Right forelimb (tissue), 1 donor: ENCODE data around the gene CCNB1IP1.
A peak's percentile ranks its signal among the peaks of the same experiment; 100 is the strongest.
"Not testable (repeated sequence)": the region's sequence is repeated elsewhere in the genome, so short reads cannot be mapped to it uniquely, and the experiment has no call there.

Source experiments
- DNase-seq: peaks from one replicate; pipeline ENCODE4 v3.0.0-alpha.2; 2018

CCNB1IP1 gene

GRCh38 chr14:20332788-20333493 lies at the start of gene CCNB1IP1:
TSS of gene CCNB1IP1 (minus strand) at chr14:20333279. CDS start at chr14:20316523, 16,756 bp downstream.
- peak; percentile 82 for DNase-seq

- DNase-seq: no peak
Observed at GRCh38 chr14:20382526-20382925, 49.4 kb upstream of the CCNB1IP1 start.

- DNase-seq: no peak
Observed at GRCh38 chr14:20381341-20381740, 48.3 kb upstream of the CCNB1IP1 start.

- no peak for DNase-seq
Observed at GRCh38 chr14:20380681-20381080, 47.6 kb upstream of the CCNB1IP1 start.

- no peak for DNase-seq
Observed at GRCh38 chr14:20379743-20380142, 46.7 kb upstream of the CCNB1IP1 start.

GRCh38 chr14:20377171-20377570 lies 44.1 kb upstream of the CCNB1IP1 start:
- DNase-seq: no peak

- DNase-seq: no peak
Observed at GRCh38 chr14:20376071-20376588, 43.1 kb upstream of the CCNB1IP1 start.

GRCh38 chr14:20375471-20375870 lies 42.4 kb upstream of the CCNB1IP1 start:
- no peak for DNase-seq

- DNase-seq: no peak
Observed at GRCh38 chr14:20372796-20373195, 39.7 kb upstream of the CCNB1IP1 start.

- DNase-seq: no peak
Observed at GRCh38 chr14:20365928-20366327, 32.8 kb upstream of the CCNB1IP1 start.

GRCh38 chr14:20358474-20358873 lies 25.4 kb upstream of the CCNB1IP1 start:
- DNase-seq: not testable (repeated sequence)

GRCh38 chr14:20356422-20356821 lies 23.3 kb upstream of the CCNB1IP1 start:
- no peak for DNase-seq

GRCh38 chr14:20350860-20351259 lies 17.8 kb upstream of the CCNB1IP1 start:
- no peak for DNase-seq

- no peak for DNase-seq
Observed at GRCh38 chr14:20350282-20350681, 17.2 kb upstream of the CCNB1IP1 start.

- DNase-seq: no peak
Observed at GRCh38 chr14:20347747-20348146, 14.7 kb upstream of the CCNB1IP1 start.

- DNase-seq: no peak
Observed at GRCh38 chr14:20346713-20347112, 13.6 kb upstream of the CCNB1IP1 start.

GRCh38 chr14:20345366-20345765 lies 12.3 kb upstream of the CCNB1IP1 start:
- DNase-seq: no peak

- DNase-seq: no peak
Observed at GRCh38 chr14:20343862-20344220, 10.8 kb upstream of the CCNB1IP1 start.

- peak; percentile 96 for DNase-seq
Observed at GRCh38 chr14:20343092-20343861, 10.2 kb upstream of the CCNB1IP1 start, which contains the start of gene PARP2. TSS of gene PARP2 (plus strand) at chr14:20343635. CDS start at chr14:20343642, 7 bp downstream.

GRCh38 chr14:20341646-20342045 lies 8.6 kb upstream of the CCNB1IP1 start:
- no peak for DNase-seq

- not testable (repeated sequence) for DNase-seq
Observed at GRCh38 chr14:20341032-20341431, 8.0 kb upstream of the CCNB1IP1 start.

- DNase-seq: no peak
Observed at GRCh38 chr14:20334017-20334416, 938 bp upstream of the CCNB1IP1 start.

- no peak for DNase-seq
Observed at GRCh38 chr14:20333494-20333841, 389 bp upstream of the CCNB1IP1 start.

- no peak for DNase-seq
Observed at GRCh38 chr14:20332431-20332787, 670 bp downstream of the CCNB1IP1 start.
